HUES64 (cell line): ENCODE measurements around the gene MMP15.

ENCODE experiments used
- H3K27ac ChIP-seq: 2 replicates; pipeline ENCODE4 v1.7.0; 2013; ENCODE audit warnings: low read depth, low read length, inconsistent platforms
- H3K27me3 ChIP-seq: 2 replicates; pipeline ENCODE4 v1.6.1; 2013; ENCODE audit warnings: mild to moderate bottlenecking, low read length; ENCODE audit not compliant: insufficient read depth
- H3K36me3 ChIP-seq: 2 replicates; pipeline ENCODE4 v1.6.1; 2013; ENCODE audit warnings: mild to moderate bottlenecking, low read length; ENCODE audit not compliant: insufficient read depth
- H3K4me1 ChIP-seq: 2 replicates; pipeline ENCODE4 v1.6.1; 2013; ENCODE audit warnings: mild to moderate bottlenecking, low read length, moderate library complexity; ENCODE audit not compliant: insufficient read depth
- H3K4me3 ChIP-seq: 2 replicates; pipeline ENCODE4 v1.5.1; 2013; ENCODE audit warnings: mild to moderate bottlenecking, low read length, moderate library complexity
- H3K9ac ChIP-seq: 2 replicates; pipeline ENCODE4 v1.6.1; 2013; ENCODE audit warnings: mild to moderate bottlenecking, low read depth, low read length
- H3K9me3 ChIP-seq: 2 replicates; pipeline ENCODE4 v1.6.1; 2013; ENCODE audit warnings: low read depth, low read length; ENCODE audit not compliant: insufficient read depth
- WGBS: fragments of 150-250, 120-280 bp; methylation state at CpG from one replicate; pipeline ENCODE4 v1.1.7; 2013; ENCODE audit warnings: missing lambda C conversion rate; 5-methylcytosine and 5-hydroxymethylcytosine counted together

MMP15 gene

DNA sequence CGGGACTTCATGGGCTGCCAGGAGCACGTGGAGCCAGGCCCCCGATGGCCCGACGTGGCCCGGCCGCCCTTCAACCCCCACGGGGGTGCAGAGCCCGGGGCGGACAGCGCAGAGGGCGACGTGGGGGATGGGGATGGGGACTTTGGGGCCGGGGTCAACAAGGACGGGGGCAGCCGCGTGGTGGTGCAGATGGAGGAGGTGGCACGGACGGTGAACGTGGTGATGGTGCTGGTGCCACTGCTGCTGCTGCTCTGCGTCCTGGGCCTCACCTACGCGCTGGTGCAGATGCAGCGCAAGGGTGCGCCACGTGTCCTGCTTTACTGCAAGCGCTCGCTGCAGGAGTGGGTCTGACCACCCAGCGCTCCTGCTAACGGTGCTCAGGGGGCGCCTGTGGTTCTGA is 19.5 kb downstream of the MMP15 start:
- Histone ChIP-seq H3K9me3 (no peaks in the 10 kb centered on the region), H3K27ac (no peak overlapping the region), H3K27me3 (no peaks in the 10 kb centered on the region), H3K4me1 (peaks cover 13% of the 10 kb centered on the region; the same call in 1 of the 2 replicates), H3K36me3 (peaks cover 45% of the 10 kb centered on the region), H3K9ac (no peak overlapping the region), H3K4me3 (no peak overlapping the region)
- 95% methylated on average over 31 of the region's 31 CpGs for WGBS

DNA sequence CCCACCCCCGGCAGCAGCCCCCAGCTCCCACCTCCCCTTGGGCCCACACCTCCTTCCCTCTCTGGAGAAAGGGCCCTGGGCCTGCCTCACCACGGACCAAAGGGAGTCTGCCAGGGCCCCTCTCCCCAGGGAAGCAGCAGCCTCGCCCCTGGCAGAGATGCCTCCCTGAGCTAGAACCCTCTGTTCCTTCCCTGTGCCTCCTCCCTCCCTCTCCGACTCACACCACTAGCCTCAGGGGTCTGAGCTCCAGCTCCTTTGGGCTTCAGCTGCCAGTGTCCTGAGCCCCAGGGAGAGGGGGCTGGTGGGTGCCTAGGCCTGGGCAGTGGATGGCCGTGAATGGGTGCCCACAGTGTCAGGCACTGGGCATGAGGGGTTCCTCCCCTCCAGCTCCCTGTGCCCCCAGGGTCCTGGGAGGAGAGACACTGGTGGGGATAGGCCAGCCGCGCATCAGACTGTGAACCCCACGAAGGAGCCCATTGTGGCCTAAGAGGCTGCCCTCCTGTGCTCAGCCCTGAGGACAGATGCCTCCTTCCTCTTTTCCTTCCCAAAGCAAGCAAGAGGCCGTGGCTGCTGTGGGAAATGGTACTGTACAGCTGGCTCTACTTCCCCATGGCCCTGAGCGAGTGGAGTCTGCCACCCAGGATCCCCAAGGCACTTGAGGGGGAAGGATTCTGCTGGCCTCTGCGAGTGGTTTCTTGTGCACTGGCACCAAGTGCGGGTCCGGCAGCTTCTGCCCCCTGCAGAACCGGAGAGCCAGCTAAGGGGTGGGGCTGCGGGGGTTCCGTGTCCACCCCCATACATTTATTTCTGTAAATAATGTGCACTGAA is 20.7 kb downstream of the MMP15 start:
- Histone ChIP-seq H3K9ac (no peak overlapping the region), H3K27ac (no peak overlapping the region), H3K4me3 (no peak overlapping the region), H3K36me3 (peaks cover 33% of the 10 kb centered on the region), H3K4me1 (peaks cover 13% of the 10 kb centered on the region; the same call in 1 of the 2 replicates), H3K9me3 (no peaks in the 10 kb centered on the region), H3K27me3 (no peaks in the 10 kb centered on the region)
- WGBS, result 94% methylated on average over 16 of the region's 16 CpGs

DNA sequence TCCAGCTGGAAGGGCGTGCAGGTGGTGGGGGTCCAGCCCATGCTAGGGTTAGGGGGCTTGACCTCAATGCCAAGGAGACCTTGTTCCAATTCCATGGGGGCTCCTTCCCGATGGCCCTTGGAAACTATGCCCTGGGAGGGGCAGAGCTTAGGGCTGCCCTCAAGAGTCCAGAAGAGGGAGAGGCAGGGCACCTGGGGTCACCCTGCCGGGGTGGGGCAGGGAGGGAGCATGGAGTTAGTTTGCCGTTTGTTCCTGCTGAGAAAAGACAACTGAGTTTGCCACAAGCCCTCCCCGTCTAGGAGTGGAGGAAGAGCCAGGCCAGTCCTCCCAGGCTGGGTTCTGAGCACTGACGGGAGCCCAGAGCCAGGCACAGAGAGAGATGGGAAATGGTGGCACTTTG is 21.4 kb downstream of the MMP15 start:
- Histone ChIP-seq H3K9ac (no peak overlapping the region), H3K27ac (no peak overlapping the region), H3K4me1 (peaks cover 13% of the 10 kb centered on the region; the same call in 1 of the 2 replicates), H3K9me3 (no peaks in the 10 kb centered on the region), H3K36me3 (peaks cover 28% of the 10 kb centered on the region), H3K27me3 (no peaks in the 10 kb centered on the region), H3K4me3 (no peak overlapping the region)
- 69% methylated on average over 6 of the region's 6 CpGs for WGBS

DNA sequence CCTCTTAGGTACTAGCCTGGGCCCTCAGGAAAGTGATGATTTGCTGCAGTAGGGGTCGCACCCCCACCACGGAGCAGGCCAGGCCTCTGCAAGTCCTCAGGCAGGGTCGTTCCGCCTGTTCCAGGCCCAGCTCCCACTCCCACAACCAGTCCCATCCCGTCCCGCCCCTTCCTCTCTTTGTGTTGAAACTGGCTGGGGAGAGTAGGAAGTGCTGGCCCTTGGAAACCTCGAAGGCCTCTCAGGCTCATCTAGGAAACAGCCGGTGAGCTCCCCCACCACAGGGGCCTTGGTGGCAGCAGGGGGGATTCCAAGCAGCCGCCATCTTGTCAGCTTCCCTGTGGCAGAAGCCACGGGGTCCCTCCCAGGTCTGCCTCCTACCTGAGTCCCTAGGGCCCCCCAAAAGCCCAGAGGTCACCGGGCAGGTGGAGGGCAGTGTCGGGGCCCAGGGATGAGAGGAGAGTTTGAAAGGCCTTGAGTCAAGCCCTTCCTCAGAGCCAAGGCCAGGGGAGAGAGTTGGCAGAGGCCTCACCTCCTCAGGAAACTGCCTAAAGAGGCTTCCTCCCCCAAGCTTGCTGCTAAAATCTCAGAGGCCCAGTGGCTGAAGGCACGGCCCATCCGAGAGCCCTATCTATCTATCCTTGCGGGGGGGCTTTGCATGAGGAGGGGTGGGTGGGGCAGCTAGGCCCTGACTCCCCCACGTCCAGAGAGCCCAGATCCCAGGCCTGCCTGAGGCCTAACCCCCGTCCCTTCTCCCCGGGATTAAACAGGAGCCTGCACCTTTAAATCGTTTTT is 22.2 kb downstream of the MMP15 start:
- no peaks in the 10 kb centered on the region for H3K27me3 ChIP-seq
- 65% methylated on average over 15 of the region's 19 CpGs for WGBS

DNA sequence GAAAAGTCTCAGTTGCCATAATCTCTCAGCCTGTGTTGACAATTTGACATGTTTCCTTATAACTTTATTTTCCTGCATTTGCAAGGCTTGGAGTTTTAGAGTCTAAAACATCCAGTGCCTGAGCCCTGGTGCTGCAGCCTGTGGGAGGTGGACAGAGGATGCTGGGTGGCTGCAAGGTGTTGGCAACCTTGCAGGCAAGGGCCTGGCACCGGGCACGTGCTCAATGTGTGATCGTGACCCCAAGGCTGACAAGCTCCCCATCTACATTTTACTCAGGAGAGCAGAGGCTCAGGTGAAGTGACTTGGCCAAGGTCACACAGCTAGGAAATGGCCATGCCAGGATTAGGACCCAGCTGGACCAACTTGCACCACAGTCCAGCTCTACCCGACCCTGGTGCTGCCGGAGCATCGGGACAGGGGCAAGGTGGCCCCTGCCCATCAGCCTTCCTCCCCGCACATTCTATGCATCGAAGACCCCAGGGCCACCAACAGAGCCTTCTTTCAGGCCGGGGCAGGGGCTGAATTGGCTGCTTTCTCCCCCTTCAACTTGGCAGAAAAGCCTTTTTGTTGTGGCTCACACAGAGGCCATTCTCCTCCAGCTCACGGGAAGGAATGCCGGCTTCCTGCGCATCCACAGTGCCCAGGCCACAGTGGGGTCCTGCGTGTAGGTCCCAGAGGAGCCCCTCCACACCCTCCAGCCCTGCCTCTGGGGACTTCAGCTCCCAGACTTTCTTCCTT is 23.1 kb downstream of the MMP15 start:
- Histone ChIP-seq H3K27ac (no peak overlapping the region), H3K27me3 (no peaks in the 10 kb centered on the region), H3K9ac (no peak overlapping the region), H3K4me1 (peaks cover 13% of the 10 kb centered on the region; the same call in 1 of the 2 replicates), H3K4me3 (no peak overlapping the region), H3K36me3 (peaks cover 11% of the 10 kb centered on the region; the same call in 1 of the 2 replicates), H3K9me3 (no peaks in the 10 kb centered on the region)
- 92% methylated on average over 13 of the region's 13 CpGs for WGBS

More for the DNA sequence above, 22.2 kb downstream of the MMP15 start:
- Histone ChIP-seq H3K27ac (no peak overlapping the region; the same call in 1 of the 2 replicates), H3K9ac (no peak overlapping the region), H3K36me3 (peaks cover 20% of the 10 kb centered on the region), H3K4me3 (no peak overlapping the region), H3K4me1 (peaks cover 13% of the 10 kb centered on the region; the same call in 1 of the 2 replicates), H3K9me3 (no peaks in the 10 kb centered on the region)

GRCh38 chr16:58049232-58050185 is 24.0 kb downstream of the MMP15 start:
- Histone ChIP-seq H3K9me3 (no peaks in the 10 kb centered on the region), H3K9ac (no peak overlapping the region), H3K27ac (no peak overlapping the region), H3K4me1 (peaks cover 13% of the 10 kb centered on the region; the same call in 1 of the 2 replicates), H3K36me3 (peaks cover 4% of the 10 kb centered on the region; the same call in 1 of the 2 replicates), H3K4me3 (no peak overlapping the region), H3K27me3 (no peaks in the 10 kb centered on the region)
- WGBS, result 86% methylated on average over 17 of the region's 17 CpGs

GRCh38 chr16:58051296-58051695 is 25.7 kb downstream of the MMP15 start:
- no peak overlapping the region for H3K9ac ChIP-seq
- no peaks in the 10 kb centered on the region for H3K27me3 ChIP-seq
- H3K27ac ChIP-seq, result no peak overlapping the region
- H3K36me3 ChIP-seq, result no peaks in the 10 kb centered on the region
- H3K9me3 ChIP-seq, result no peaks in the 10 kb centered on the region
- WGBS, result 88% methylated on average over 2 of the region's 2 CpGs
- no peak overlapping the region for H3K4me3 ChIP-seq
- peaks cover 13% of the 10 kb centered on the region; the same call in 1 of the 2 replicates for H3K4me1 ChIP-seq

GRCh38 chr16:58051821-58052603 is 26.5 kb downstream of the MMP15 start:
- Histone ChIP-seq H3K9ac (no peak overlapping the region), H3K4me3 (no peak overlapping the region)
- 88% methylated on average over 10 of the region's 10 CpGs for WGBS

GRCh38 chr16:58053682-58054005 is 28.1 kb downstream of the MMP15 start:
- 98% methylated on average over 4 of the region's 5 CpGs for WGBS
- Histone ChIP-seq H3K9me3 (no peaks in the 10 kb centered on the region), H3K27me3 (no peaks in the 10 kb centered on the region), H3K36me3 (no peaks in the 10 kb centered on the region), H3K27ac (no peak overlapping the region), H3K4me3 (no peak overlapping the region), H3K9ac (no peak overlapping the region), H3K4me1 (0 out of 2 replicates have a peak, but pooled peaks cover 4% of the 10 kb centered on the region)

More at GRCh38 chr16:58051821-58052603, 26.5 kb downstream of the MMP15 start:
- Histone ChIP-seq H3K27ac (no peak overlapping the region), H3K9me3 (no peaks in the 10 kb centered on the region), H3K27me3 (no peaks in the 10 kb centered on the region), H3K4me1 (peaks cover 10% of the 10 kb centered on the region; the same call in 1 of the 2 replicates), H3K36me3 (no peaks in the 10 kb centered on the region)
